ENCODE results near the gene BICC1.

The BICC1 gene

GRCh38 chr10:58515291-58515941 lies 2.7 kb downstream of the BICC1 start:
- no peak for DNase-seq (ENCODE audit: low spot score)

GRCh38 chr10:58516119-58516518 lies 3.4 kb downstream of the BICC1 start:
- no peak for DNase-seq (ENCODE audit: low spot score)

GRCh38 chr10:58516671-58517070 lies 4.0 kb downstream of the BICC1 start:
- DNase-seq (ENCODE audit: low spot score): no peak

GRCh38 chr10:58517081-58517480 lies 4.4 kb downstream of the BICC1 start:
- no peak for DNase-seq (ENCODE audit: low spot score)

- DNase-seq (ENCODE audit: low spot score): no peak
Observed at GRCh38 chr10:58517491-58518355, 5.1 kb downstream of the BICC1 start.

- no peak for DNase-seq (ENCODE audit: low spot score)
Observed at GRCh38 chr10:58518775-58519174, 6.1 kb downstream of the BICC1 start.

- DNase-seq (ENCODE audit: low spot score): no peak
Observed at GRCh38 chr10:58529077-58529728, 16.5 kb downstream of the BICC1 start.

GRCh38 chr10:58531084-58531695 lies 18.5 kb downstream of the BICC1 start:
- peak; percentile 78 for DNase-seq (ENCODE audit: low spot score)

GRCh38 chr10:58535311-58535710 lies 22.6 kb downstream of the BICC1 start:
- no peak for DNase-seq (ENCODE audit: low spot score)

- no peak for DNase-seq (ENCODE audit: low spot score)
Observed at GRCh38 chr10:58543141-58543540, 30.5 kb downstream of the BICC1 start.

GRCh38 chr10:58544135-58544534 lies 31.5 kb downstream of the BICC1 start:
- no peak for DNase-seq (ENCODE audit: low spot score)

- no peak for DNase-seq (ENCODE audit: low spot score)
Observed at GRCh38 chr10:58545427-58545826, 32.8 kb downstream of the BICC1 start.

- DNase-seq (ENCODE audit: low spot score): no peak
Observed at GRCh38 chr10:58546137-58546536, 33.5 kb downstream of the BICC1 start.

- no peak for DNase-seq (ENCODE audit: low spot score)
Observed at GRCh38 chr10:58546722-58547445, 34.2 kb downstream of the BICC1 start.

- DNase-seq (ENCODE audit: low spot score): no peak
Observed at GRCh38 chr10:58547963-58548362, 35.3 kb downstream of the BICC1 start.

GRCh38 chr10:58554316-58554715 lies 41.6 kb downstream of the BICC1 start:
- DNase-seq (ENCODE audit: low spot score): no peak

- DNase-seq (ENCODE audit: low spot score): no peak
Observed at GRCh38 chr10:58555170-58555929, 42.7 kb downstream of the BICC1 start.

GRCh38 chr10:58555930-58556311 lies 43.2 kb downstream of the BICC1 start:
- no peak for DNase-seq (ENCODE audit: low spot score)

GRCh38 chr10:58556516-58557165 lies 44.0 kb downstream of the BICC1 start:
- no peak for DNase-seq (ENCODE audit: low spot score)

- no peak for DNase-seq (ENCODE audit: low spot score)
Observed at GRCh38 chr10:58557714-58558113, 45.0 kb downstream of the BICC1 start.

- DNase-seq (ENCODE audit: low spot score): no peak
Observed at GRCh38 chr10:58560068-58560467, 47.4 kb downstream of the BICC1 start.
